Tibial artery (tissue), 4 donors: ENCODE measurements around the gene CFAP61.

ENCODE experiments used
- DNase-seq, 2 donors: peaks; one replicate each; pipeline ENCODE4 v3.0.0-alpha.2; 2019
- H3K27ac ChIP-seq, 2 donors: fragments of 200-600 bp; sonication (generic) in 1 of 2; 1 replicate in 1 of 2; 2 replicates in 1 of 2; pipeline ENCODE4 v1.5.1; 2018 to 2019; ENCODE audit warnings: mild to moderate bottlenecking in 1 of 2
- H3K27me3 ChIP-seq, 2 donors: fragments of 200-600 bp; sonication (generic) in 1 of 2; one replicate each; pipeline versions ENCODE4 v1.5.1 to v1.6.0; 2016 to 2019
- H3K36me3 ChIP-seq, 3 donors: fragments of 200-600 bp; sonication (generic) in 2 of 3; one replicate each; pipeline ENCODE4 v1.5.1; 2016 to 2019; ENCODE audit warnings: mild to moderate bottlenecking in 2 of 3
- H3K4me1 ChIP-seq, 4 donors: fragments of 200-600 bp; sonication (generic) in 2 of 4; 1 replicate in 3 of 4; 2 replicates in 1 of 4; pipeline ENCODE4 v1.5.1; 2016 to 2019
- H3K4me3 ChIP-seq, 2 donors: fragments of 200-600 bp; sonication (generic) in 1 of 2; 1 replicate in 1 of 2; 2 replicates in 1 of 2; pipeline ENCODE4 v1.5.1; 2018 to 2019; ENCODE audit warnings: mild to moderate bottlenecking in 2 of 2
- H3K9me3 ChIP-seq, 3 donors: fragments of 200-600 bp; sonication (generic) in 1 of 3; one replicate each; pipeline ENCODE4 v1.5.1; 2016 to 2019
- intact Hi-C: fragments of 100-400 bp; cut with DNase I; formaldehyde crosslinking; loops from one replicate; pipeline ENCODE4 v1.15.0; 2023; ENCODE audit warnings: low total_unique reads
- TF ChIP-seq, protein P1 (sequence below), 2 experiments: fragments of 200-600 bp in 1 of 2; fragments of 450-650 bp in 1 of 2; IDR thresholded peaks; one replicate each; pipeline ENCODE4 v1.5.1; 2017 to 2019; ENCODE audit warnings: antibody characterized with exemption in 2 of 2, mild to moderate bottlenecking in 1 of 2, moderate library complexity in 1 of 2

Gene CFAP61

DNA sequence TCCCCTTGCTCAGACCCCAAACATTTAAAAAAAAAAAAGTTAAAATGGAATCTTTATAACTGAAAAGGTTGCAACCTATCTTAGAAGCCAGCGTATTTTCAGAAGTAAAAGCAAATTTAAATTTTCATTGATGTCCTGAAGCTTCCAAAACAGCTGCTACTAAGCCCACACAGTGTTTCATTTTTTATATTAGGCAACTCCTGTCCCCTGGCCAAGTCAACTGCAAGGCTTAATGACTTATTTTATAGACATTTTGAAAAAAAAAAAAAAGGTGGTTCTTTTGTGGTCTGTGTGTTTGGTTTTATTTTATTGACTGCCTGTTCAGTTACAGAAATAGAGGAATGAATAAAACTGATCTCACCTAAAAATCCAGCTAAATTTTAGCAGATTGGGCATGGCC, 13.0 kb downstream of the CFAP61 start:
- intact Hi-C loops, result no loop called here
- no peak overlapping the region for H3K4me3 ChIP-seq
- TF ChIP-seq, protein P1, sequence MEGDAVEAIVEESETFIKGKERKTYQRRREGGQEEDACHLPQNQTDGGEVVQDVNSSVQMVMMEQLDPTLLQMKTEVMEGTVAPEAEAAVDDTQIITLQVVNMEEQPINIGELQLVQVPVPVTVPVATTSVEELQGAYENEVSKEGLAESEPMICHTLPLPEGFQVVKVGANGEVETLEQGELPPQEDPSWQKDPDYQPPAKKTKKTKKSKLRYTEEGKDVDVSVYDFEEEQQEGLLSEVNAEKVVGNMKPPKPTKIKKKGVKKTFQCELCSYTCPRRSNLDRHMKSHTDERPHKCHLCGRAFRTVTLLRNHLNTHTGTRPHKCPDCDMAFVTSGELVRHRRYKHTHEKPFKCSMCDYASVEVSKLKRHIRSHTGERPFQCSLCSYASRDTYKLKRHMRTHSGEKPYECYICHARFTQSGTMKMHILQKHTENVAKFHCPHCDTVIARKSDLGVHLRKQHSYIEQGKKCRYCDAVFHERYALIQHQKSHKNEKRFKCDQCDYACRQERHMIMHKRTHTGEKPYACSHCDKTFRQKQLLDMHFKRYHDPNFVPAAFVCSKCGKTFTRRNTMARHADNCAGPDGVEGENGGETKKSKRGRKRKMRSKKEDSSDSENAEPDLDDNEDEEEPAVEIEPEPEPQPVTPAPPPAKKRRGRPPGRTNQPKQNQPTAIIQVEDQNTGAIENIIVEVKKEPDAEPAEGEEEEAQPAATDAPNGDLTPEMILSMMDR (IDR thresholded peaks at IDR 0.05), result no peak
- H3K4me1 ChIP-seq, result no peaks in the 10 kb centered on the region
- H3K27ac ChIP-seq, result no peak overlapping the region
- no peak for DNase-seq
- H3K27me3 ChIP-seq, result peaks cover 0 to 3% of the 10 kb centered on the region in 2 donors
- H3K9me3 ChIP-seq, result no peaks in the 10 kb centered on the region
- no peaks in the 10 kb centered on the region for H3K36me3 ChIP-seq

- Histone ChIP-seq H3K27ac (no peak overlapping the region), H3K4me3 (no peak overlapping the region), H3K36me3 (no peaks in the 10 kb centered on the region), H3K9me3 (no peaks in the 10 kb centered on the region), H3K27me3 (no peaks in the 10 kb centered on the region), H3K4me1 (no peaks in the 10 kb centered on the region)
- TF ChIP-seq, protein P1 (IDR thresholded peaks at IDR 0.05), result no peak
- intact Hi-C loops, result loop anchor here (10.0 kb wide), 1 partner anchor 174 kb away; no protein-coding TSS in a partner anchor
- no peak for DNase-seq
These were observed 18.8 kb downstream of the CFAP61 start for GRCh38 chr20:20070871-20071726.

GRCh38 chr20:20073801-20074371, 21.6 kb downstream of the CFAP61 start:
- no peak for DNase-seq
- intact Hi-C loops, result loop anchor here (10.0 kb wide), 1 partner anchor 171 kb away; no protein-coding TSS in a partner anchor
- TF ChIP-seq, protein P1 (IDR thresholded peaks at IDR 0.05), result no peak

DNA sequence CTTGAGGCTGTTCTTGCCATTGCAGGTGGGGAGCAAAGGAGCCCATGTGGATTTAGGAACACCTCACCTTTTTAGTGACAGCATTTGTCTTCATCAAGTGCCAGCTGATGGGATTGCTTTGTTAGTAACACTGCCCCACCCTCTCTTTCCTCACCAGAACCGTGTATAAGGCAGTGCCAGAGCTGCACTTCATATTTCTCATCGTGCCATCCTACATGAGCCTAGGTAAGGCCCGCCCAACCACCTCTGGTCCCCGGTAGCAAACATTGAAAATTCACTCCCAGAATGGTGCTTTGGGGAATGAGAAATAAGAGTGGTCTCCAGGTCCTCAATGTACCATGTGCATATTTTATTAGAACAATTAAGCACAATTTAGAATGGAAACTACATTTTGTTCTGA, 22.7 kb downstream of the CFAP61 start:
- TF ChIP-seq, protein P1 (IDR thresholded peaks at IDR 0.05), result no peak
- DNase-seq, result no peak
- Histone ChIP-seq H3K9me3 (no peaks in the 10 kb centered on the region), H3K4me1 (no peaks in the 10 kb centered on the region), H3K4me3 (no peak overlapping the region), H3K27ac (no peak overlapping the region), H3K27me3 (no peaks in the 10 kb centered on the region), H3K36me3 (no peaks in the 10 kb centered on the region)
- intact Hi-C loops, result loop anchor here (10.0 kb wide), 1 partner anchor 170 kb away; no protein-coding TSS in a partner anchor

More at GRCh38 chr20:20073801-20074371, 21.6 kb downstream of the CFAP61 start:
- Histone ChIP-seq H3K4me1 (no peaks in the 10 kb centered on the region), H3K27me3 (no peaks in the 10 kb centered on the region), H3K4me3 (no peak overlapping the region), H3K27ac (no peak overlapping the region), H3K9me3 (no peaks in the 10 kb centered on the region), H3K36me3 (no peaks in the 10 kb centered on the region)

DNA sequence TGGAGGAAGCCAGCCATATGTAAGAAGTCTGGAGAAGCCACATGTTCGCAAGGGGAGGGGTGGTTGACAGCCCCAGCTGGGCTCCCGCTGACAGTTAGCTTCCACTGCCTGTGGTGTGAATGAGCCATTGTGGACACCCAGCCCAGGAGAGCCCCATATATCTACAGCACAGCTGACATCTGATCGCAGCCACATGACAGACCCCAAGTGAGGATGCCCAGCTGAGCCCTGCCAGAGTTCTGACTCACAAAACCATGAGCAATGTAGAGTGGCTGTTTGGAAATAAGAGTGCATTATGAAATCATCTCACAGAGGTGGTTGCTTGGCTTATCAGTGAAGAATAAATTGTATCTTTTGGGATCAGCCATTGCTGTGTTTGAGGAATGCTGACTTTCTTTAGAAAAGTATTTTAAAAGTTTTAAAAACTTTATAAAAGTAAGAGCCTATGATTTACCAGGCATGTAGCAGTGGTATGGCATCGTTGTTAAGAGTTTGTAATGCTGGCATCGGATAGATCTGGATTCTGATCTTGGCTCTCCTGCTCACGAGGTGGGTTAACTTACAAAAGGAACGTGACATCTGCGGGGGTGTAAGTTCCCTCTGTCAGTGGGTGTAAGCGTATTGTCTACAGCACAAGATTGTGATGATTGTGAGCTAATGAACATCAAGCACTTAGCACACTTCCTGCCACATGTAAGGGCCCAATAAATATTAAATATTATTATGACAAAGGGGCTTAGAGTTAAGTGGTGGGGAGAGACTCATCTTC, 24.1 kb downstream of the CFAP61 start:
- intact Hi-C loops, result loop anchor here (10.0 kb wide), 1 partner anchor 168 kb away; no protein-coding TSS in a partner anchor
- Histone ChIP-seq H3K4me1 (no peaks in the 10 kb centered on the region), H3K9me3 (no peaks in the 10 kb centered on the region)

More for the DNA sequence above, 24.1 kb downstream of the CFAP61 start:
- H3K36me3 ChIP-seq, result no peaks in the 10 kb centered on the region
- DNase-seq, result no peak
- no peak overlapping the region for H3K4me3 ChIP-seq
- no peaks in the 10 kb centered on the region for H3K27me3 ChIP-seq
- TF ChIP-seq, protein P1 (IDR thresholded peaks at IDR 0.05), result no peak
- H3K27ac ChIP-seq, result no peak overlapping the region
